ENCODE data around the gene IFIT2. TPM values are rescaled to one million over a fixed set of nuclear protein-coding genes. Genes with fewer than 3 reads are reported as not detected.

Gene IFIT2
- total RNA-seq, 6 experiments from 2014 or later: 4.7 to 12.4 (median 9.8) TPM

DNA sequence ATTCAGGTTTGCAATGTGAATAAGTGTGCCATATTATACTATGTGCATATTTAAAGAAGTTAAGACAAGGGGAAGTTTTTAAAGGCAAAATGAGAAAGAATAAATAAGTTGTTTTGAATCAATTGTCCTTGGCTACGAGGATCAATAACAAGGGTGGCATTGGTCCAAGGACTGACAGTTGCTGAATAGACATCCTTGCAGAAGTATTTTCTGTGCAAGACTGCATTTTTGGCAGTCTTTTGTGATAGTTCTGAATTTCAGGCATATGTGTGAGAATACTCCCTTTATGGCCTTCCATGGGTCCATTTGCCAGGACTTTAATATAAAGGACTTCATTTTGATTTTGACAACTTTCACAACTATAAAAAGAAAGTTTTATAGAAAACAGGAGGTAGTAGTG lies 44.9 kb upstream of the IFIT2 start:
- Histone ChIP-seq H3K27ac (no peak overlapping the region), H3K4me3 (no peak overlapping the region), H3K4me1 (peaks cover 0 to 7% (median 0%) of the 10 kb centered on the region in 4 donors), H3K36me3 (no peaks in the 10 kb centered on the region), H3K27me3 (no peaks in the 10 kb centered on the region), H3K9me3 (no peaks in the 10 kb centered on the region)
- no peak for DNase-seq
- WGBS (ENCODE audit: insufficient coverage, low coverage, low lambda C conversion rate, missing lambda C conversion rate): 8% methylated on average over 1 of the region's 1 CpG
- intact Hi-C loops (cut with DNase I): no loop called here
- TF ChIP-seq, protein P1, sequence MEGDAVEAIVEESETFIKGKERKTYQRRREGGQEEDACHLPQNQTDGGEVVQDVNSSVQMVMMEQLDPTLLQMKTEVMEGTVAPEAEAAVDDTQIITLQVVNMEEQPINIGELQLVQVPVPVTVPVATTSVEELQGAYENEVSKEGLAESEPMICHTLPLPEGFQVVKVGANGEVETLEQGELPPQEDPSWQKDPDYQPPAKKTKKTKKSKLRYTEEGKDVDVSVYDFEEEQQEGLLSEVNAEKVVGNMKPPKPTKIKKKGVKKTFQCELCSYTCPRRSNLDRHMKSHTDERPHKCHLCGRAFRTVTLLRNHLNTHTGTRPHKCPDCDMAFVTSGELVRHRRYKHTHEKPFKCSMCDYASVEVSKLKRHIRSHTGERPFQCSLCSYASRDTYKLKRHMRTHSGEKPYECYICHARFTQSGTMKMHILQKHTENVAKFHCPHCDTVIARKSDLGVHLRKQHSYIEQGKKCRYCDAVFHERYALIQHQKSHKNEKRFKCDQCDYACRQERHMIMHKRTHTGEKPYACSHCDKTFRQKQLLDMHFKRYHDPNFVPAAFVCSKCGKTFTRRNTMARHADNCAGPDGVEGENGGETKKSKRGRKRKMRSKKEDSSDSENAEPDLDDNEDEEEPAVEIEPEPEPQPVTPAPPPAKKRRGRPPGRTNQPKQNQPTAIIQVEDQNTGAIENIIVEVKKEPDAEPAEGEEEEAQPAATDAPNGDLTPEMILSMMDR (IDR thresholded peaks at IDR 0.05): no peak
- TF ChIP-seq POLR2A (IDR thresholded peaks at IDR 0.05): no peak
- no peak for ATAC-seq

- TF ChIP-seq POLR2A (IDR thresholded peaks at IDR 0.05): no peak
- TF ChIP-seq, protein P1 (IDR thresholded peaks at IDR 0.05): no peak
- DNase-seq (no peak), ATAC-seq (no peak)
- H3K4me3 ChIP-seq: no peak overlapping the region
- H3K27me3 ChIP-seq: no peaks in the 10 kb centered on the region
- H3K27ac ChIP-seq: no peak overlapping the region
- H3K4me1 ChIP-seq: peaks cover 0 to 7% (median 0%) of the 10 kb centered on the region in 4 donors
- no peaks in the 10 kb centered on the region for H3K36me3 ChIP-seq
- intact Hi-C loops (cut with DNase I): no loop called here
- WGBS (ENCODE audit: insufficient coverage, low coverage, low lambda C conversion rate, missing lambda C conversion rate): 64% methylated on average over 2 of the region's 2 CpGs
- H3K9me3 ChIP-seq: no peaks in the 10 kb centered on the region
Measured at GRCh38 chr10:89257581-89257980, 44.3 kb upstream of the IFIT2 start.

GRCh38 chr10:89258881-89259280 lies 43.0 kb upstream of the IFIT2 start:
- Histone ChIP-seq H3K27me3 (no peaks in the 10 kb centered on the region), H3K4me1 (peaks cover 0 to 7% (median 0%) of the 10 kb centered on the region in 4 donors), H3K9me3 (no peaks in the 10 kb centered on the region), H3K4me3 (no peak overlapping the region), H3K36me3 (no peaks in the 10 kb centered on the region), H3K27ac (no peak overlapping the region)
- TF ChIP-seq, protein P1 (IDR thresholded peaks at IDR 0.05): no peak
- no peak for TF ChIP-seq POLR2A (IDR thresholded peaks at IDR 0.05)
- intact Hi-C loops (cut with DNase I): no loop called here
- ATAC-seq: no peak
- DNase-seq: no peak
- WGBS (ENCODE audit: insufficient coverage, low coverage, low lambda C conversion rate, missing lambda C conversion rate): 83% methylated on average over 1 of the region's 1 CpG

GRCh38 chr10:89262086-89263051 lies 39.5 kb upstream of the IFIT2 start:
- WGBS (ENCODE audit: insufficient coverage, low coverage, low lambda C conversion rate, missing lambda C conversion rate): 94% methylated on average over 5 of the region's 5 CpGs

More at GRCh38 chr10:89262086-89263051, 39.5 kb upstream of the IFIT2 start:
- Histone ChIP-seq H3K4me3 (no peak overlapping the region), H3K4me1 (peaks cover 0 to 7% (median 0%) of the 10 kb centered on the region in 4 donors), H3K27ac (no peak overlapping the region), H3K36me3 (no peaks in the 10 kb centered on the region), H3K27me3 (no peaks in the 10 kb centered on the region), H3K9me3 (no peaks in the 10 kb centered on the region)
- TF ChIP-seq, protein P1 (IDR thresholded peaks at IDR 0.05): no peak
- no peak for TF ChIP-seq POLR2A (IDR thresholded peaks at IDR 0.05)
- intact Hi-C loops (cut with DNase I): no loop called here
- no peak for DNase-seq
- no peak for ATAC-seq

Data from right lobe of liver (tissue), 6 donors.